Stimulated activated effector memory CD8-positive, alpha-beta T cell treated with anti-CD3 and anti-CD28 coated beads, Interleukin-12 subunit alpha, Interleukin-12 subunit beta, amount 100 ng/mL, for 72 hours (primary cell): Measurements from ENCODE around the gene UQCC5.
A peak's percentile ranks its signal among the peaks of the same experiment; 100 is the strongest.

Experiments used
- ATAC-seq: fragments of 150-1000 bp; cut with Tn5 transposase; 2 replicates; pipeline ENCODE4 v1.10.0; 2021
- DNase-seq, 2 donors: peaks; one replicate each; pipeline ENCODE4 v3.0.0; 2021 to 2022; ENCODE audit warnings: low spot score in 2 of 2
- H3K27ac Mint-ChIP-seq: one replicate; pipeline ENCODE4 v1.8.0; 2022; ENCODE audit warnings: mild to moderate bottlenecking, mixed read lengths
- H3K36me3 Mint-ChIP-seq: one replicate; pipeline ENCODE4 v1.8.0; 2022; ENCODE audit warnings: mild to moderate bottlenecking, mixed read lengths
- H3K4me1 Mint-ChIP-seq: one replicate; pipeline ENCODE4 v1.8.0; 2022; ENCODE audit warnings: mixed read lengths
- H3K4me3 Mint-ChIP-seq: one replicate; pipeline ENCODE4 v1.8.0; 2022; ENCODE audit warnings: mild to moderate bottlenecking, mixed read lengths
- H3K9me3 Mint-ChIP-seq: one replicate; pipeline ENCODE4 v1.8.0; 2022; ENCODE audit warnings: mixed read lengths

UQCC5 gene

DNA sequence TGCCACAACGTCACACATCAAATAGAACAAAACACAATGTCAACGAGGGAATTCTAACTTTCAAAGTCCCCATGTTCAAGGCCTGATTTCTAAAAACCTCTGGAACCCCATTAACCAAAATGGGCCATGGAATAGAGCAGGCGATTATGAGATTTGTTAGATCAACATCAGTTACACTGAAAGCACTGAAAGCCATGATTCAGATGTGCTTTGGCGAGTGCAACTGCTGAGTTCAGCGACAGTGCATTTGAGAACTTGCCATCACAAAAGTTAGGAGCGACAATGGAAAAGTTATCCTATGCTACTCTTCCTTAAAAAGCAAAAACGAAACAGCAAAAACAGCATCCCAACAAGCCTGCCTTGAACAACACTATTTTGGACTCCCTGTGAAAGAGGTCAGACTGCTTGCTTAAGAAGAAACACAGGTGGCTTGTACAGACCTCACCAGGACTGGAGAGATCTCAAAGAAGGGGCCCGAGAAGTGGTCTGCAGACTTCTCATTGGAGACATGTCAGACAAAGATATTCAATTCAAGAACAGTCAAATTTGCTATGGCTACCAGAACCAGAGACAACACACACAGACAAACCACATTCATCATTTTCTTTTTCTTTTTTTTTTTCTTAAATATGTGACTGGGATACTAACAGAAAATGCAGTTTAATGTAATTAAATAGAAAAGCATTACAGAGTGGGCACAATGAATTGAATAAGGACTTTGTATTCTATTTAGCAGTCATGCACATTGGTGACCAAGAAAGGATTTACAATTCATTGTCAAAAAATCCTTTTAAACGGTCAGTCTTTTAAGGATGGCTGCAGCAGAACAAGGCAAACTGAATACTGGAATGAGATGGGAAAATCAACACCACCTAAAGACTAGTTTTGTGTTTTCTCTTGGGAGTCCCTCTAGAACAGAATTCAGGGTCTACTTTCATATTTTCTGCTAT is 20.9 kb downstream of the UQCC5 start:
- no peak for DNase-seq
- H3K27ac Mint-ChIP-seq: peak overlapping the region; percentile 43
- H3K36me3 Mint-ChIP-seq: peaks cover 98% of the 10 kb centered on the region
- no peaks in the 10 kb centered on the region for H3K4me1 Mint-ChIP-seq
- ATAC-seq: no peak
- H3K4me3 Mint-ChIP-seq: no peak overlapping the region
- H3K9me3 Mint-ChIP-seq: no peaks in the 10 kb centered on the region

- no peak overlapping the region for H3K4me3 Mint-ChIP-seq
- no peak for DNase-seq
- ATAC-seq: no peak
- no peaks in the 10 kb centered on the region for H3K4me1 Mint-ChIP-seq
- H3K27ac Mint-ChIP-seq: peak overlapping the region; percentile 48
- peaks cover 98% of the 10 kb centered on the region for H3K36me3 Mint-ChIP-seq
- no peaks in the 10 kb centered on the region for H3K9me3 Mint-ChIP-seq
Measured at GRCh38 chr3:52558436-52558835, 22.0 kb downstream of the UQCC5 start.

- Mint-ChIP-seq H3K36me3 (peaks cover 100% of the 10 kb centered on the region), H3K4me3 (no peak overlapping the region), H3K4me1 (no peaks in the 10 kb centered on the region), H3K9me3 (no peaks in the 10 kb centered on the region), H3K27ac (no peak overlapping the region)
- ATAC-seq: no peak
- no peak for DNase-seq
Measured at GRCh38 chr3:52561028-52561747, 24.8 kb downstream of the UQCC5 start.

- no peak overlapping the region for H3K27ac Mint-ChIP-seq
- H3K9me3 Mint-ChIP-seq: no peaks in the 10 kb centered on the region
- peaks cover 98% of the 10 kb centered on the region for H3K36me3 Mint-ChIP-seq
- DNase-seq: no peak
- no peak for ATAC-seq
- H3K4me3 Mint-ChIP-seq: no peak overlapping the region
- no peaks in the 10 kb centered on the region for H3K4me1 Mint-ChIP-seq
Measured at GRCh38 chr3:52563984-52564383, 27.6 kb downstream of the UQCC5 start.

GRCh38 chr3:52568069-52568468 is 31.7 kb downstream of the UQCC5 start:
- H3K4me1 Mint-ChIP-seq: no peaks in the 10 kb centered on the region
- no peak overlapping the region for H3K4me3 Mint-ChIP-seq
- ATAC-seq (no peak), DNase-seq (no peak)
- no peaks in the 10 kb centered on the region for H3K9me3 Mint-ChIP-seq
- H3K27ac Mint-ChIP-seq: no peak overlapping the region
- peaks cover 98% of the 10 kb centered on the region for H3K36me3 Mint-ChIP-seq

DNA sequence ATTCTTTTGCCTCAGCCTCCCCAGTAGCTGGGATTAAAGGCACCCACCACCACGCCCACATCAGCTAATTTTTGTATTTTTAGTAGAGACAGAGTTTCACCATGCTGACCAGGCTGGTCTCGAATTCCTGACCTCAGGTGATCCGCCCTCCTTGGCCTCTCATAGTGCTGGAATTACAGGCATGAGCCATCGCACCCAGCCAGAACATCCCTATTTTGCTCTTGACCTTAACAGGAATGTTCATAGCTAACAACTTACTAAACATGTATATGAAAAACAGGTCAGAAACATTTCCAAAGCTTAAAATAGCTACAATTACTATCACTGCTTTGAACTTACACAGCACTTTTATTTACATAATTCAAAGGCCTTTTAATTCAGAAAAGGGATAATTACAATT is 33.7 kb downstream of the UQCC5 start:
- DNase-seq: no peak
- no peak overlapping the region for H3K27ac Mint-ChIP-seq
- peaks cover 98% of the 10 kb centered on the region for H3K36me3 Mint-ChIP-seq
- no peak for ATAC-seq
- H3K4me3 Mint-ChIP-seq: no peak overlapping the region
- H3K9me3 Mint-ChIP-seq: no peaks in the 10 kb centered on the region
- H3K4me1 Mint-ChIP-seq: no peaks in the 10 kb centered on the region

DNA sequence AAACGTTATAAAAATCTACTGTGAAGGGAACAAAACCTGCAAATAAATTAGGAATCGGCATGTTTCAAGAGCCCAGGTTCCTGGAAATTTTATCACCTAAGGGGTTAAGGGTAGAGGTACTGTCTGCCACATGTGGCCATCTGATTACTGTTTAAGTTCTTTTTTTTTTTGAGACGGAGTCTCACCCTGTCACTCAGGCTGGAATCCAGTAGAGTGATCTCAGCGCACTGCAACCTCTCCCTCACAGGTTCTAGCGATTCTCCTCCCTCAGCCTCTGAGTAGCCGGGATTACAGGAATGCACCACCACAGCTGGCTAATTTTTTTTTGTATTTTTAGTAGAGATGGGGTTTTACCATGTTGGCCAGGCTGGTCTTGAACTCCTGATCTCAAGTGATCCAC is 35.8 kb downstream of the UQCC5 start:
- Mint-ChIP-seq H3K36me3 (peaks cover 98% of the 10 kb centered on the region), H3K27ac (no peak overlapping the region), H3K4me1 (no peaks in the 10 kb centered on the region), H3K4me3 (no peak overlapping the region), H3K9me3 (no peaks in the 10 kb centered on the region)
- ATAC-seq: no peak
- DNase-seq: no peak

DNA sequence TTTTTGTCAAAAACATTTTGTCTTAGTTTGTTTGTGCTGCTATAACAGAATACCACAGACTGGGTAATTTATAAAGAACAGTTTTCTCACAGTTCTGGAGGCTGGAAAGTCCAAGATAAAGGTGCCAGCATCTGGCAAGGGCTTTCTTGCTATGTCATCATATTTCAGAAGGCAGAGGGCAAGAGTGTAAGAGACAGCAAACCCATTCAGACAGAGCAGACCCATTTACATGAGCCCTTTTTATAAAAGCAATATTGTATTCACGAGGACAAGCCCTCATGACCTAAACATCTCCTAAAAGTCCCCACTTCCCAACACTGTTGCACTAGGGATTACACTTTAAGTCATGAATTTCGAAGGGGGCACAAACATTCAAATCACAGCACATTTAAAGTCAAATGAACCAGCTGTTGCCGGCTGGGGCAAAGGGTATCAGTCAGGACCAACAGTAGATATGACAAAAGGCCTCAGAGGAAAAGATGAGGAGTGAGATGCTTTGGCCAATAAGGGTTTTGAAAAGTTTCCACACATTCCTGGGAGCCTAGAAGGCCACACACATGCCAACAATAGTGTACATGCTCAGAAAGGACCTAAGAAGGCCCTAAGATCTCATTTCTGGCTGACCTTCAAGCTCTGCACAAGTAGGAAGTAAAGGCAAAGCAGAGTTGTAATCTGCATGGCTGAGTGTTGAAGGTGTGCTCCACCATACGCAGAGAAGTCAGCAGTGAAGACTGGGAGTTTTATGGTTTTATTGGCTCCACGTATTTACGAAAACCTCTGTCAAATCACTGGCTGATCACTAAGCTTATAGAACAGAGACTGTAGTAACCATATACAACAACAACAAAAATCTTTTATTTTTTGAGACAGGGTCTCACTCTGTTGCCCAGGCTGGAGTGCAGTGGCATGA is 37.9 kb downstream of the UQCC5 start:
- Mint-ChIP-seq H3K36me3 (peaks cover 100% of the 10 kb centered on the region), H3K27ac (peak overlapping the region; percentile 76), H3K4me1 (no peaks in the 10 kb centered on the region), H3K4me3 (no peak overlapping the region), H3K9me3 (no peaks in the 10 kb centered on the region)
- ATAC-seq (no peak), DNase-seq (no peak)
